Karpas-422 (cell line): ENCODE results near the gene NNT. TPM values are rescaled to one million over a fixed set of nuclear protein-coding genes. Genes with fewer than 3 reads are reported as not detected.
"Not testable (repeated sequence)": the region's sequence is repeated elsewhere in the genome, so short reads cannot be mapped to it uniquely, and the experiment has no call there.

ENCODE experiments used
- DNase-seq: peaks from one replicate; pipeline ENCODE4 v3.0.0-alpha.2; 2015
- H2AFZ ChIP-seq: fragments of 200-600 bp; sonication (generic); 2 replicates; pipeline ENCODE4 v1.6.1; 2014; ENCODE audit warnings: antibody characterized with exemption, low read length, mixed read lengths
- H3K27ac ChIP-seq: fragments of 200-600 bp; sonication (generic); 2 replicates; pipeline ENCODE4 v1.5.1; 2014; ENCODE audit warnings: mild to moderate bottlenecking, low read length, moderate library complexity
- H3K27me3 ChIP-seq: fragments of 200-600 bp; sonication (generic); 2 replicates; pipeline ENCODE4 v1.6.1; 2014; ENCODE audit warnings: low read length, mixed read lengths
- H3K36me3 ChIP-seq: fragments of 200-600 bp; sonication (generic); 2 replicates; pipeline ENCODE4 v1.6.1; 2014; ENCODE audit warnings: low read length, mixed read lengths; ENCODE audit not compliant: insufficient read depth
- H3K4me1 ChIP-seq: fragments of 200-600 bp; sonication (generic); 2 replicates; pipeline ENCODE4 v1.6.1; 2014; ENCODE audit warnings: mild to moderate bottlenecking, low read length, mixed read lengths
- H3K4me2 ChIP-seq: fragments of 200-600 bp; sonication (generic); 2 replicates; pipeline ENCODE4 v1.6.1; 2014; ENCODE audit warnings: low read length, low read depth, mild to moderate bottlenecking; ENCODE audit not compliant: poor library complexity, severe bottlenecking
- H3K4me3 ChIP-seq: fragments of 200-600 bp; sonication (generic); 2 replicates; pipeline ENCODE4 v1.5.1; 2014; ENCODE audit warnings: mild to moderate bottlenecking, antibody characterized with exemption, low read length, mixed read lengths
- H3K79me2 ChIP-seq: fragments of 200-600 bp; sonication (generic); 2 replicates; pipeline ENCODE4 v1.6.1; 2014; ENCODE audit warnings: mild to moderate bottlenecking, low read length, mixed read lengths
- H3K9ac ChIP-seq: fragments of 200-600 bp; sonication (generic); 2 replicates; pipeline ENCODE4 v1.6.0; 2014; ENCODE audit warnings: low read length
- H3K9me2 ChIP-seq: fragments of 200-600 bp; sonication (generic), shearing (Covaris generic); replicated peaks from 2 replicates; pipeline ENCODE4 v1.6.0; 2014; ENCODE audit warnings: mild to moderate bottlenecking, low read length, moderate library complexity; ENCODE audit not compliant: insufficient read depth
- H3K9me3 ChIP-seq: fragments of 300-700, 200-600 bp; sonication (generic); 2 replicates; pipeline ENCODE4 v1.6.1; 2014; ENCODE audit warnings: low read length, mixed read lengths
- H4K20me1 ChIP-seq: fragments of 200-600 bp; sonication (generic); 2 replicates; pipeline ENCODE4 v1.6.1; 2014; ENCODE audit warnings: mild to moderate bottlenecking, antibody characterized with exemption, low read length, low read depth; ENCODE audit not compliant: insufficient read depth
- total RNA-seq: library from RNA; depleted of rRNA; stranded (reverse); fragments of >200 nt; shearing (Covaris generic); gene quantifications from 2 replicates; pipeline ENCODE4 v1.2.3, GENCODE V29; 2014; ENCODE audit warnings: low replicate concordance

Gene NNT
- total RNA-seq, 1 experiment from 2014 or later, result 96.9 TPM

DNA sequence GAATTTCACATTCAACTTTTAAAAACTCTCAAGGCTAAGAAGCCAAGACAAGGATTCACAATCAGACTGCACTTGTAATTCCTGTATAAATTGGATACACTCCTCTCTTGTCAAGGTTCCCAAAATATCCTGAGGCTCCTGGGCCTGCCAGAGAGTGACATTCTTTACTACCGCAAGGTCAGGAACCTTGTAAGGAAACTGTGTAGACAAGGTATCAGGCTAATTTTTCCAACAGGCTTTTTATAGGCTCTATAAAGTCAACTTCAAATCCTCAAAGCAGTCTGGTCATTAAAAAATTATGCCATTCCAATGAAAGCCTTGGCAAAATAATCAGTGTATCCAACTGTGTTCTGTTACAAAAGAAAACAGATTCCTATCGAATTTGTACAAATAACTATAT lies 30.6 kb upstream of the NNT start:
- H3K79me2 ChIP-seq, result peaks cover 9% of the 10 kb centered on the region
- no peaks in the 10 kb centered on the region for H4K20me1 ChIP-seq
- no peaks in the 10 kb centered on the region for H3K27me3 ChIP-seq
- peaks cover 30% of the 10 kb centered on the region for H3K36me3 ChIP-seq
- no peak overlapping the region for H3K9ac ChIP-seq
- no peak overlapping the region for H3K4me2 ChIP-seq
- H3K9me2 ChIP-seq, result no peaks in the 10 kb centered on the region
- H3K9me3 ChIP-seq, result no peaks in the 10 kb centered on the region
- H2AFZ ChIP-seq, result no peak overlapping the region
- no peak overlapping the region for H3K27ac ChIP-seq
- H3K4me3 ChIP-seq, result no peak overlapping the region
- DNase-seq, result no peak
- H3K4me1 ChIP-seq, result peaks cover 11% of the 10 kb centered on the region

DNA sequence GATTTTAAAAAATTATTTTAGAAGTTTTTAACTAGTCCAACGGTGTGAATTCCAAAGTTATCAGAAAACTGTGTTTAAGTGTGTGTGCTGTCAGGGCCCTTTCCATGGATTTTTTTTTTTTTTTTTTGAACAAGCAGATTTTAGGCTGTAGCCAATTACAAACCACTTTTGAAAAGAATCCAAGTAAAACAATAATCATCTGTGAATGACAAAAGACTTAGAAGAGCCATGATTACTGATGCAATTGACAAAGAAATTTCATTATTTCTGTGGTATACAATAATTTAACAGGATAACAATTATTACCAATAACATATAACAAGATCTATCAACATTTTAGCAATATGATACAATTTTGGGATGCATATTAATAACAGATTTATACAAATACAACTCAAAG lies 29.9 kb upstream of the NNT start:
- H3K9me3 ChIP-seq, result no peaks in the 10 kb centered on the region
- H3K79me2 ChIP-seq, result peaks cover 9% of the 10 kb centered on the region
- DNase-seq, result no peak
- no peaks in the 10 kb centered on the region for H4K20me1 ChIP-seq
- peaks cover 30% of the 10 kb centered on the region for H3K36me3 ChIP-seq
- no peak overlapping the region for H3K4me2 ChIP-seq
- H3K27ac ChIP-seq, result no peak overlapping the region; the same call in 1 of the 2 replicates
- no peaks in the 10 kb centered on the region for H3K27me3 ChIP-seq
- H3K9me2 ChIP-seq, result no peaks in the 10 kb centered on the region
- H3K4me1 ChIP-seq, result peaks cover 11% of the 10 kb centered on the region
- no peak overlapping the region for H3K9ac ChIP-seq
- no peak overlapping the region for H3K4me3 ChIP-seq
- H2AFZ ChIP-seq, result no peak overlapping the region

DNA sequence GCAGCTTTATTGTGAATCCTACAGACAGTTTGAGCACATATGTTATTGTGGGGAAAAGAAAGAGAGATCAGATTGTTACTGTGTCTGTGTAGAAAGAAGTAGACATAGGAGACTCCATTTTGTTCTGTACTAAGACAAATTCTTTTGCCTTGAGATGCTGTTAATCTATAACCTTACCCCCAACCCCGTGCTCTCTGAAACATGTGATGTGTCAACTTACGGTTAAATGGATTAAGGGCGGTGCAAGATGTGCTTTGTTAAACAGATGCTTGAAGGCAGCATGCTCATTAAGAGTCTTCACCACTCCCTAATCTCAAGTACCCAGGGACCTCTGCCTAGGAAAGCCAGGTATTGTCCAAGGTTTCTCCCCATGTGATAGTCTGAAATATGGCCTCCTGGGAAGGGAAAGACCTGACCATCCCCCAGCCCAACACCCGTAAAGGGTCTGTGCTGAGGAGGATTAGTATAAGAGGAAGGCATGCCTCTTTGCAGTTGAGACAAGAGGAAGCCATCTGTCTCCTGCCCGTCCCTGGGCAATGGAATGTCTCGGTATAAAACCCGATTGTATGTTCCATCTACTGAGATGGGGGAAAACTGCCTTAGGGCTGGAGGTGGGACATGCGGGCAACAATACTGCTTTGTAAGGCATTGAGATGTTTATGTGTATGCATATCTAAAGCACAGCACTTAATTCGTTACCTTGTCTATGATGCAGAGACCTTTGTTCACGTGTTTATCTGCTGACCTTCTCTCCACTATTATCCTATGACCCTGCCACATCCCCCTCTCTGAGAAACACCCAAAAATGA lies 22.4 kb upstream of the NNT start:
- H3K27ac ChIP-seq, H4K20me1 ChIP-seq, H3K9ac ChIP-seq, H3K9me3 ChIP-seq, DNase-seq, H3K4me3 ChIP-seq, H3K4me2 ChIP-seq, H3K9me2 ChIP-seq, H3K27me3 ChIP-seq, H2AFZ ChIP-seq, H3K4me1 ChIP-seq: not testable (repeated sequence)
- peaks cover 21% of the 10 kb centered on the region for H3K36me3 ChIP-seq
- H3K79me2 ChIP-seq, result peaks cover 17% of the 10 kb centered on the region

DNA sequence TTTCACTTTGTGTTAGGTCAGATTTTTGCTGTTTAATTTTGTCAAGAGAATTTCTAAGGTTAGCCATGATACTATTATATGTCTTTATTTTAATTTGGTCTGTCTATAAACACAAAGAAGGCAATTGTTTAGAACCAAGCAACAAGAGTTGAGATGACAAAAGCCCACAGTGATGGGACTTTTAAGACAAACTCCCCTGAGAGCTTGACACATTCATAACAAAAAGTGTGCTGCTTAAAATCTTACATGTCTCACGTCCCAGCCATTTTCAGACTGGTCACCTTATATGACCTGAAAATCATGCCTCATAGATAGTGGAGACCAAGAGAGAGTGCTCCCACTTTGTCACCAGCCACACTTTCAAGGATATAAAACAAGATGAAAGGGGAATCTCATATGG lies 21.6 kb upstream of the NNT start:
- no peak overlapping the region for H3K9ac ChIP-seq
- no peaks in the 10 kb centered on the region for H3K27me3 ChIP-seq
- DNase-seq, result no peak
- no peak overlapping the region for H3K4me3 ChIP-seq
- H3K4me2 ChIP-seq, result no peak overlapping the region
- no peak overlapping the region for H3K27ac ChIP-seq
- no peak overlapping the region for H2AFZ ChIP-seq
- H4K20me1 ChIP-seq, result no peaks in the 10 kb centered on the region
- H3K9me3 ChIP-seq, result no peaks in the 10 kb centered on the region
- H3K79me2 ChIP-seq, result peaks cover 17% of the 10 kb centered on the region
- H3K4me1 ChIP-seq, result peaks cover 5% of the 10 kb centered on the region; the same call in 1 of the 2 replicates
- H3K9me2 ChIP-seq, result no peaks in the 10 kb centered on the region
- peaks cover 14% of the 10 kb centered on the region for H3K36me3 ChIP-seq

DNA sequence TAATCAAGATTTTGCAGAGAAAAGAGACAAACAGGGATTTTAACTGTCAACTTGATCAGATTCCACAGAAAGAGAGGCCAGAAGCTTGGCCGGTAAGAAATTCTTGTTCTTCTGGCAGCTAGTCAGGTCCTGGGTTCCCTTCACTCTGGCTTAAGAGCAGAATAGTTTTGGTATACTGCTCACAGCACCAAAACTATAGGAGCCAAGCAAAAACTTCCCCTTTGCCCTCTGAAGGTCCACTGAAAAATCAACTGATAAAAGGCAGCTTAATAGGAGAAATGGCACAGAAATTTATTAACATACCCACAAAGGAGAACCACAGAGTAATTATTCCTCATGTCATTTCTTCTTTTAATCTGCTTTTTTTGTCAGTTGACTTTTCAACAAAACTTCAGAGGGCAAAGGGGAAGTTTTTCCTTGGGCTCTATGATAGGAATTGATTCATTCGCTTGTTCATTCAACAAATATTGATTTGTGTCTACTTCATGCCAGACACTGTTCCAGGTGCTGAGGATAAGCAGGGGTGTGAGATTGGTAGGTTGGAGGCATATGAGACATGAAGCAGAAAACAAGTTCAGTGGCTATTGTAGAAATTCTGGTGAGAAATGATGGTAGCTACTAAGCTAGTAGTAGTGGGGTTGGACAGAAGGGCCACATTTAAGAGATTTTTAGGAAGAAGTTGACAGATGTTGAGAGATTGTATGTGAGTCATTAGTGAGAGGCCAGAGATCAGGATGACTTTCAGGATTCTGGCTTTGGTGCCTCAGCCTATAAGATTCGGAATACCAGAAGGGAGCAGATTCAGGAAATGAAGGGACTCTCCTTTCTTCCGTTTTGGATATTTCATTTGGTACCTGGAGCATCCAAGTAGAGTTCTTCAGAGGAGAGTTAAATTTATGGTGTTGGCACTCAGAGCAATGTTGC lies 20.6 kb upstream of the NNT start:
- Histone ChIP-seq H4K20me1 (no peaks in the 10 kb centered on the region), H3K9ac (no peak overlapping the region), H2AFZ (no peak overlapping the region), H3K9me2 (no peaks in the 10 kb centered on the region), H3K9me3 (no peaks in the 10 kb centered on the region), H3K36me3 (peaks cover 5% of the 10 kb centered on the region; the same call in 1 of the 2 replicates), H3K4me3 (no peak overlapping the region), H3K27ac (no peak overlapping the region), H3K79me2 (peaks cover 17% of the 10 kb centered on the region), H3K27me3 (no peaks in the 10 kb centered on the region), H3K4me2 (no peak overlapping the region), H3K4me1 (no peaks in the 10 kb centered on the region)
- DNase-seq, result no peak

DNA sequence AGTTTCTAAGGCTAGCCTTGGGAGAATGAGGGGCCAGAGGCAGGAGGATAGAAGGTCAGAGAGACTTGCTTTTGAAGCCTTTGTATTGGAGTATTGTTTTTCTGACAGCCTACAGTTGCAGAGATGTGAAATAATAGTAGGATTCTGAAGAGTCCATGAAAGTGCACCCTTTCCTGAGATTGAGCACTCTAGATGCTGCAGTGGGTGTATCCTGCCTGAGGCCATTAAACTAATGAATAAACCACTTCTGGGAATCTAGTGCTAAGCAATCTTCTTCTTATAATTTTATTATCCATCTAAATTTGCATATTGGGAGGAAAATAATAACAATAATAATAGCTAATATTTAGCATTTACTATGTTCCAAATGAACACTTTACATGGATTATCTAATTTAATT lies 19.3 kb upstream of the NNT start:
- Histone ChIP-seq H2AFZ (no peak overlapping the region), H3K27ac (no peak overlapping the region), H3K4me2 (no peak overlapping the region), H3K4me3 (no peak overlapping the region), H3K27me3 (no peaks in the 10 kb centered on the region), H3K9me2 (no peaks in the 10 kb centered on the region), H3K36me3 (peaks cover 5% of the 10 kb centered on the region; the same call in 1 of the 2 replicates), H3K4me1 (no peaks in the 10 kb centered on the region), H4K20me1 (no peaks in the 10 kb centered on the region), H3K9me3 (no peaks in the 10 kb centered on the region), H3K9ac (no peak overlapping the region), H3K79me2 (peaks cover 20% of the 10 kb centered on the region)
- no peak for DNase-seq

DNA sequence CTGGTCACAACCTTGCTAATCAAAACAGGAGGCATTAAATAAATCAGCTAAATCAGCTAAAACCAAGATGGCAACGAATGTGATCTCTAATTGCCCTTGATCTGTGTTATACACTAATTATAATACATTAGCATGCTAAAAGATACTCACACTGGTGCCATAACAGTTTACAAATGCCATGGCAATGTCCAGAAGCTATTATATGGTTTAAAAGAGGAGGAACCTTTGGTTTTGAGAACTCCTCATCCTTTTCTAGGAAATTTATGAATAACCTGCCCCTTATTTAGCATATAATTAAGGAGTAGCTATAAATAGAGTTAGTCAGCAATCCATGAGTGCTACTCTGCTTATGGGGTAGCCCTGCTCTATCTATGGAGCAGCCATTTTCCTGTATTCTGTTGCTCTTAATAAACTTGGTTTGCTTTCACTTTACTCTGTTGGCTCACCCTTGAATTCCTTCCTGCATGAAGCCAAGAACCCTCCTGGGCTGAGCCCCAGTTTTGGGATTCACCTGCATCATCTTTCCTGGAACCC lies 18.7 kb upstream of the NNT start:
- peaks cover 5% of the 10 kb centered on the region; the same call in 1 of the 2 replicates for H3K36me3 ChIP-seq
- no peak for DNase-seq
- no peak overlapping the region for H3K9ac ChIP-seq
- no peak overlapping the region for H3K4me3 ChIP-seq
- H3K79me2 ChIP-seq, result peaks cover 23% of the 10 kb centered on the region
- H2AFZ ChIP-seq, result no peak overlapping the region
- no peak overlapping the region for H3K4me2 ChIP-seq
- no peaks in the 10 kb centered on the region for H4K20me1 ChIP-seq
- H3K4me1 ChIP-seq, result no peaks in the 10 kb centered on the region
- no peaks in the 10 kb centered on the region for H3K27me3 ChIP-seq
- no peaks in the 10 kb centered on the region for H3K9me3 ChIP-seq
- no peak overlapping the region for H3K27ac ChIP-seq
- H3K9me2 ChIP-seq, result no peaks in the 10 kb centered on the region

DNA sequence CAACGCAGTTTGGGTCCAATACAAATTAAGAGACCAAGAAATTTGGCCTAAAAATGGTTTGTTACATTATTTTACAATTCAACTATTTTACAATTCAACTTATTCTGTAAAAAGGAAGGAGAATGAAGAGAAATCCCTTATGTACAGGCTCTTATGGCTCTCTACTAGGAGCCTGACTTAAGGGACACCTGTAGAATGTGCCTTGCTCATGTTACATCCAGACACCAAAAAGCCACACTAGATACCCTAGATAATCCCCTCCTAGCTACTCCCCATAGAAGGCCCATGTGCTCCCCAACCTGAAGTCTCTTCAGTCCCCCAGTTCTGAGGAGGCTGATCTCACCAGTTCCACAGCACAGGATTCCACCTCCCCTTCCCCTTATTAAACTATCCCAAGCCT lies 14.1 kb upstream of the NNT start:
- no peaks in the 10 kb centered on the region for H4K20me1 ChIP-seq
- H3K27me3 ChIP-seq, result no peaks in the 10 kb centered on the region
- H3K4me1 ChIP-seq, result no peaks in the 10 kb centered on the region
- H3K79me2 ChIP-seq, result peaks cover 49% of the 10 kb centered on the region
- H3K4me2 ChIP-seq, result no peak overlapping the region
- no peak for DNase-seq
- no peak overlapping the region for H3K4me3 ChIP-seq
- H3K27ac ChIP-seq, result no peak overlapping the region
- no peak overlapping the region for H2AFZ ChIP-seq
- no peak overlapping the region for H3K9ac ChIP-seq
- H3K36me3 ChIP-seq, result no peaks in the 10 kb centered on the region; the same call in 1 of the 2 replicates
- no peaks in the 10 kb centered on the region for H3K9me3 ChIP-seq
- no peaks in the 10 kb centered on the region for H3K9me2 ChIP-seq
